Activated CD8-positive, alpha-beta T cell treated with anti-CD3 and anti-CD28 coated beads for 36 hours (primary cell): Measurements from ENCODE around the gene PDZD2. TPM values are rescaled to one million over a fixed set of nuclear protein-coding genes. Genes with fewer than 3 reads are reported as not detected.

Experiments used
- ATAC-seq: fragments of 200-7000 bp; cut with Tn5 transposase; one replicate; pipeline ENCODE4 v1.10.0; 2021; ENCODE audit warnings: mild to moderate bottlenecking, moderate library complexity
- CTCF ChIA-PET: fragments of 350-600 bp; sonication (Branson Sonifier 250); formaldehyde crosslinking; loops from one replicate; lab custom pipeline; 2021; ENCODE audit warnings: antibody characterized with exemption; lab: Charles Lee
- POLR2A ChIA-PET: fragments of 350-600 bp; sonication (Branson Sonifier 250); formaldehyde crosslinking; loops from one replicate; lab custom pipeline; 2021; ENCODE audit warnings: antibody characterized with exemption; lab: Charles Lee
- DNase-seq: peaks from one replicate; pipeline ENCODE4 v3.0.0-alpha.2; 2020
- H3K27ac Mint-ChIP-seq: one replicate; pipeline ENCODE4 v1.8.0; 2021; ENCODE audit warnings: mild to moderate bottlenecking, mixed read lengths
- H3K27me3 Mint-ChIP-seq: one replicate; pipeline ENCODE4 v1.8.0; 2021; ENCODE audit warnings: mixed read lengths
- H3K36me3 Mint-ChIP-seq: one replicate; pipeline ENCODE4 v1.8.0; 2021; ENCODE audit warnings: low read depth, mixed read lengths
- H3K4me1 Mint-ChIP-seq: one replicate; pipeline ENCODE4 v1.8.0; 2021; ENCODE audit warnings: low read depth, mixed read lengths
- H3K4me3 Mint-ChIP-seq: one replicate; pipeline ENCODE4 v1.8.0; 2021; ENCODE audit warnings: mild to moderate bottlenecking, moderate library complexity, mixed read lengths
- H3K9me3 Mint-ChIP-seq: one replicate; pipeline ENCODE4 v1.8.0; 2021; ENCODE audit warnings: mixed read lengths
- intact Hi-C: fragments of 100-400 bp; cut with micrococcal nuclease; formaldehyde crosslinking; loops from one replicate; pipeline ENCODE4 v1.10.0; 2022
- total RNA-seq, 2 experiments: library from RNA; stranded (reverse); gene quantifications; one replicate each; pipeline ENCODE4 v1.2.3, GENCODE V29; 2021
- TF ChIP-seq, protein P1 (sequence below): fragments of 200-600 bp; IDR thresholded peaks from one replicate; pipeline ENCODE4 v1.8.0; 2022; ENCODE audit warnings: antibody characterized with exemption, mild to moderate bottlenecking

Gene PDZD2
- total RNA-seq, 2 experiments from 2014 or later, result not detected

DNA sequence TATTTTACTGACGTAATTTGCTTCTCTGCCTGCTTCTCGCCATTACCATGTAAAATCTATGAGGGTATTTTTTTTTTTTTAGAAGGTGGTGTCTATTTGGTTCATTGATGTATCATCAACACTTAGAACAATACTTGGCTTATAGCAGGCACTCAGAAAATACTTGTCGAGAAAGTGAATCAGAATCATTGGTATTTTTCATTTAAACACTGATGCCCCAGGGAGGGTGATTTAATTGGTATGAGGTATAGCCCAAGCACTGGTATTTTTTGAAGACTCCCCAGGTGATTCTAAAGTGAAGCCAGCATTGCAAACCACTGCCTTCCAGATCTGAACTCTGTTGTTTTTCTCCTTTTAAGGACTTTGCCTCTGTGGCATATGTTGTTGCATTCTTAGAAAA lies 16.6 kb downstream of the PDZD2 start:
- peaks cover 7% of the 10 kb centered on the region for H3K27me3 Mint-ChIP-seq
- CTCF ChIA-PET, result no interaction called here
- no peak for ATAC-seq

DNA sequence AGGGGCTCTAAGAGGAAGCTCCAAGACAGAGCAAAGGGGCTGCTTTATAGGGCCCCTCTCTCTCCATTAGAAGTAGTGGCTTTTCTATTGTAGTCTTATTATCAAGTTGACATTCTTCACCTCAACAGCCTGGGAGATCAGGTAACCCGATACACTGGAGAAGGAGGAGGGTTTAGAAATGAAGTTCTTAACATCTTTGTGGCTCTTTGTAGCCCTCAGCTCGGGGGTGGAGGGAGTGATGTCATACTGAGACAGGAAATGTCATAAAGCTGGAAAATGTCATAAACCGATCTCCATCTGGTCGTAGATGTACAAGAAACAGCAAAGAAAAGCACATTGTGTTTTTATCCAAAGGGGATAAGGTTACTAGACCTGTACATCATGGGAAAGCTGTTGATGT lies 17.9 kb downstream of the PDZD2 start:
- TF ChIP-seq, protein P1, sequence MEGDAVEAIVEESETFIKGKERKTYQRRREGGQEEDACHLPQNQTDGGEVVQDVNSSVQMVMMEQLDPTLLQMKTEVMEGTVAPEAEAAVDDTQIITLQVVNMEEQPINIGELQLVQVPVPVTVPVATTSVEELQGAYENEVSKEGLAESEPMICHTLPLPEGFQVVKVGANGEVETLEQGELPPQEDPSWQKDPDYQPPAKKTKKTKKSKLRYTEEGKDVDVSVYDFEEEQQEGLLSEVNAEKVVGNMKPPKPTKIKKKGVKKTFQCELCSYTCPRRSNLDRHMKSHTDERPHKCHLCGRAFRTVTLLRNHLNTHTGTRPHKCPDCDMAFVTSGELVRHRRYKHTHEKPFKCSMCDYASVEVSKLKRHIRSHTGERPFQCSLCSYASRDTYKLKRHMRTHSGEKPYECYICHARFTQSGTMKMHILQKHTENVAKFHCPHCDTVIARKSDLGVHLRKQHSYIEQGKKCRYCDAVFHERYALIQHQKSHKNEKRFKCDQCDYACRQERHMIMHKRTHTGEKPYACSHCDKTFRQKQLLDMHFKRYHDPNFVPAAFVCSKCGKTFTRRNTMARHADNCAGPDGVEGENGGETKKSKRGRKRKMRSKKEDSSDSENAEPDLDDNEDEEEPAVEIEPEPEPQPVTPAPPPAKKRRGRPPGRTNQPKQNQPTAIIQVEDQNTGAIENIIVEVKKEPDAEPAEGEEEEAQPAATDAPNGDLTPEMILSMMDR, result no peak
- Mint-ChIP-seq H3K4me3 (no peak overlapping the region), H3K36me3 (no peaks in the 10 kb centered on the region), H3K4me1 (no peaks in the 10 kb centered on the region), H3K27ac (no peak overlapping the region), H3K27me3 (peaks cover 9% of the 10 kb centered on the region), H3K9me3 (peaks cover 2% of the 10 kb centered on the region)
- POLR2A ChIA-PET, result no interaction called here
- intact Hi-C loops, result no loop called here
- no peak for DNase-seq
- ATAC-seq, result no peak
- CTCF ChIA-PET, result no interaction called here

More for the DNA sequence above, 16.6 kb downstream of the PDZD2 start:
- H3K36me3 Mint-ChIP-seq, result no peaks in the 10 kb centered on the region
- no peak overlapping the region for H3K27ac Mint-ChIP-seq
- no peak overlapping the region for H3K4me3 Mint-ChIP-seq
- DNase-seq, result no peak
- POLR2A ChIA-PET, result no interaction called here
- TF ChIP-seq, protein P1, result no peak
- intact Hi-C loops, result no loop called here
- no peaks in the 10 kb centered on the region for H3K4me1 Mint-ChIP-seq
- H3K9me3 Mint-ChIP-seq, result peaks cover 2% of the 10 kb centered on the region

DNA sequence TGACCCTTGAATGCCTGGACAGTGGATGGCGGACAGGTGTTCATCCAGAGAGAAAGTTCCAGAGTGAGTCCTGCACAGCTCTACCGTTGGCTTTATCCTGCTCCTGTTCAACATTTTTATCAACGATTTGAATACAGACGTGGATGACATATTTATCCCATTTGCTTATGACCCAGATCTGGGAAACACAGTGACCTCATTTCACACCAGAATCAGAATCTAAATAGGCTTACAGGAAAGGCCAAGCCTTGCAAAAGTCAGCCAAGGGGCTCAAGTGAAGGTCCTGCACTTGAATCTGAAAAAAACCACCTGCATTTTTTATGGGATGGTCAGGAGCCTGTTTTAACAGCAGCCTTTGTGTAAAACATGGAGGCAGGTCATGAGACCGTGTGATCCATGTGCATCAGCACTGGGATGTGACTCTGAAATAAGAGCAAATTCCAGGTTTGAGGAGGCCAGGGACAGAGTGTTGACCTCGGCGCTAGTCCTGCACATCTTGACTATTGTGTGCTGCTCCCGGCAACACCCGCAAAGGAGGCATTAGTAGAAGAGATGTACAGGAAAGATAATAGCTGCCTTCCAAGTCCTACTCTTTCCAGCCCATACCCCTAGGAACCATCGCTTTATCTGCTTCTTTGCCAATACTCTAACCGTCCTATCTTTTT lies 18.5 kb downstream of the PDZD2 start:
- ChIA-PET CTCF (no interaction called here), POLR2A (no interaction called here)
- Mint-ChIP-seq H3K4me1 (no peaks in the 10 kb centered on the region), H3K9me3 (peaks cover 2% of the 10 kb centered on the region), H3K4me3 (no peak overlapping the region), H3K27ac (no peak overlapping the region), H3K36me3 (no peaks in the 10 kb centered on the region), H3K27me3 (peaks cover 9% of the 10 kb centered on the region)
- TF ChIP-seq, protein P1, result no peak
- no peak for ATAC-seq
- intact Hi-C loops, result no loop called here
- no peak for DNase-seq

DNA sequence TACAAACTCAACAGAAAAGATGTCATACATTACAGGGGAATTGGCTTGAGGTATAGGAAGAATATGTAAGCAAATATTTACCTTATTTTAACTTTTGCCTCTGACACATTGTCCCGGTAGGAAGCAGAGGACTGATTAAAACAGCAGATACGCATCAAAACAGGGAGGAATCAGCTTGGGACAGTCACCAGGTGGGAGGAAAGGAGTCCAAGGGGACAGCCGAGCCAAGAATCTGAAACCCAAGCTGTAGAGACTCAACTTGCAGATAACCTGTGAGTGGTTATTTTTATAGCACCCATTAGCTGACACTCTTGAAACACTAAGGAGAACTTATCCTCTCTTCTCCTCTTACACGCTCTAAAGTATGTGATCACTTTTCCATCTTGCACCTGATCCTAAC lies 22.3 kb downstream of the PDZD2 start:
- no peaks in the 10 kb centered on the region for H3K36me3 Mint-ChIP-seq
- DNase-seq (no peak), ATAC-seq (no peak)
- intact Hi-C loops, result no loop called here
- POLR2A ChIA-PET, result no interaction called here
- peaks cover 2% of the 10 kb centered on the region for H3K9me3 Mint-ChIP-seq
- TF ChIP-seq, protein P1, result no peak
- CTCF ChIA-PET, result no interaction called here
- no peak overlapping the region for H3K4me3 Mint-ChIP-seq
- H3K27me3 Mint-ChIP-seq, result peaks cover 9% of the 10 kb centered on the region
- H3K27ac Mint-ChIP-seq, result no peak overlapping the region
- no peaks in the 10 kb centered on the region for H3K4me1 Mint-ChIP-seq

DNA sequence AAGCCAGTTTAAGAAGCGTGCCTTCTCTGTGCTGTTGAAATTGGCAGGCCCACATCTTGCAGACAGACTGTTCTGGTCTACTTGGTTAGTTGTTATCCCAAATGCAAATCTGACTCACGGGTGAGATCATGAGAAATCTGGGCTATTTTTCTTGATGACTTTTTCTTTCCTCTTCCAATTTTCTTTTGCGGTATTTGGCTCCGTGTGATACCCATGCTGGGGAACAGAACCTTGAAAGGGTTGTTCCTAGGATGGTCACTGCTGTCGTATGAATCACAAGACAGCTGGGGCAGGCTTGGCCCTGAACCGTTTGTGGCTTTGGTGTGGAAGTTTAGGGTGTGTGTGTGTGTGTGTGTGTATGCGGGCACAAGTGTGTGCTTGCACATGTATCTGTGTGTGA lies 24.6 kb downstream of the PDZD2 start:
- no peak for ATAC-seq
- intact Hi-C loops, result no loop called here
- TF ChIP-seq, protein P1, result no peak
- Mint-ChIP-seq H3K4me1 (no peaks in the 10 kb centered on the region), H3K4me3 (no peak overlapping the region), H3K9me3 (peaks cover 2% of the 10 kb centered on the region), H3K27me3 (peaks cover 4% of the 10 kb centered on the region), H3K27ac (no peak overlapping the region), H3K36me3 (no peaks in the 10 kb centered on the region)
- ChIA-PET POLR2A (no interaction called here), CTCF (interaction anchor here (1.7 kb wide), 1 partner anchor 25 kb away, joined by 3 read pairs; no protein-coding TSS in a partner anchor)
- no peak for DNase-seq
